ENCODE measurements around the gene TNFAIP2. TPM values are rescaled to one million over a fixed set of nuclear protein-coding genes. Genes with fewer than 3 reads are reported as not detected.

TNFAIP2 gene
- total and polyA plus RNA-seq, 2 donors (not counting 3 experiments of a cell fraction or from before 2014, with no cell fraction given) = 31.6 to 42.7 TPM

GRCh38 chr14:103164779-103165178 is 41.5 kb downstream of the TNFAIP2 start:
- Histone ChIP-seq H3K36me3 (ENCODE audit: control insufficient read depth in 2 of 2, extremely low read depth in 1 of 2, insufficient read depth in 2 of 2, low read length in 2 of 2) (no peaks in the 10 kb centered on the region), H3K27me3 (ENCODE audit: control insufficient read depth in 2 of 2, insufficient read depth in 2 of 2, low read length in 2 of 2) (peaks cover 19 to 23% of the 10 kb centered on the region in 2 experiments), H3K27ac (ENCODE audit: insufficient read depth, low read depth, low read length) (no peak overlapping the region), H4K20me1 (replicated peaks; ENCODE audit: control insufficient read depth, extremely low read depth, insufficient read depth, low read length) (no peaks in the 10 kb centered on the region), H3K79me2 (ENCODE audit: control insufficient read depth, insufficient read depth, low read length) (no peaks in the 10 kb centered on the region), H2AFZ (ENCODE audit: low read depth, low read length) (no peak overlapping the region), H3K9me1 (replicated peaks; ENCODE audit: control insufficient read depth, extremely low read depth, insufficient read depth, low read length) (no peaks in the 10 kb centered on the region), H3K9ac (replicated peaks; ENCODE audit: extremely low read depth, insufficient read depth, low read length) (no peak overlapping the region), H3K4me2 (ENCODE audit: insufficient read depth, low read length) (no peak overlapping the region), H3K9me3 (replicated peaks; ENCODE audit: control insufficient read depth, insufficient read depth, low read length) (no peaks in the 10 kb centered on the region), H3K4me1 (ENCODE audit: control insufficient read depth, extremely low read depth, insufficient read depth, low read length) (no peaks in the 10 kb centered on the region), H3K4me3 (replicated peaks in 1 of 3; ENCODE audit: insufficient read depth in 1 of 3, low read depth in 1 of 3, low read length in 3 of 3) (no peak overlapping the region)
- no peak for DNase-seq (ENCODE audit: low read depth, low spot score)
- no peak for FAIRE-seq
- no peak for TF ChIP-seq JUN (IDR thresholded peaks at IDR 0.05; ENCODE audit: borderline replicate concordance, insufficient read depth, insufficient read length, low read depth)
- dilution Hi-C loops (cut with MboI; ENCODE audit: extremely low pct_ligation_motif_present, low sequenced_read_pairs) = no loop called here
- CTCF ChIA-PET = interaction anchor here (1.2 to 1.5 kb wide), 2 partner anchors 15 to 21 kb away, joined by 3 to 5 read pairs; no protein-coding TSS in a partner anchor
- POLR2A ChIA-PET = no interaction called here
- intact Hi-C loops (cut with micrococcal nuclease) = no loop called here
- no TSS peak for BruUV-seq (replicated peaks)

- intact Hi-C loops (cut with micrococcal nuclease) (no loop called here), dilution Hi-C loops (cut with MboI; ENCODE audit: extremely low pct_ligation_motif_present, low sequenced_read_pairs) (no loop called here)
- H2AFZ ChIP-seq (ENCODE audit: low read depth, low read length) = no peak overlapping the region
- peaks cover 19 to 23% of the 10 kb centered on the region in 2 experiments for H3K27me3 ChIP-seq (ENCODE audit: control insufficient read depth in 2 of 2, insufficient read depth in 2 of 2, low read length in 2 of 2)
- no peaks in the 10 kb centered on the region for H3K79me2 ChIP-seq (ENCODE audit: control insufficient read depth, insufficient read depth, low read length)
- TF ChIP-seq GATA2 (IDR thresholded peaks at IDR 0.05; ENCODE audit: insufficient read depth, insufficient read length, low read depth, low read length) (no peak), POLR2A (IDR thresholded peaks at IDR 0.05; ENCODE audit: low read depth, low read length) (no peak), FOS (IDR thresholded peaks at IDR 0.05; ENCODE audit: borderline replicate concordance, insufficient read depth, low read length) (no peak), JUN (IDR thresholded peaks at IDR 0.05; ENCODE audit: borderline replicate concordance, insufficient read depth, insufficient read length, low read depth) (no peak), POLR2AphosphoS5 (IDR thresholded peaks at IDR 0.05; ENCODE audit: insufficient read depth, low read depth, low read length) (no peak), EZH2 (IDR thresholded peaks at IDR 0.05; ENCODE audit: borderline replicate concordance, low read depth, low read length, severe bottlenecking) (no peak), CTCF (IDR thresholded peaks at IDR 0.05; ENCODE audit: extremely low read depth in 1 of 2, insufficient read depth in 1 of 2, low read depth in 1 of 2, low read length in 2 of 2) (no peak), MAX (IDR thresholded peaks at IDR 0.05; ENCODE audit: insufficient read depth, insufficient read length) (no peak)
- no peak overlapping the region for H3K9ac ChIP-seq (replicated peaks; ENCODE audit: extremely low read depth, insufficient read depth, low read length)
- H4K20me1 ChIP-seq (replicated peaks; ENCODE audit: control insufficient read depth, extremely low read depth, insufficient read depth, low read length) = no peaks in the 10 kb centered on the region
- H3K4me2 ChIP-seq (ENCODE audit: insufficient read depth, low read length) = no peak overlapping the region
- DNase-seq (ENCODE audit: low read depth, low spot score) (no peak), FAIRE-seq (no peak)
- no peaks in the 10 kb centered on the region for H3K4me1 ChIP-seq (ENCODE audit: control insufficient read depth, extremely low read depth, insufficient read depth, low read length)
- no peaks in the 10 kb centered on the region for H3K9me1 ChIP-seq (replicated peaks; ENCODE audit: control insufficient read depth, extremely low read depth, insufficient read depth, low read length)
- no TSS peak for BruUV-seq (replicated peaks)
- H3K27ac ChIP-seq (ENCODE audit: insufficient read depth, low read depth, low read length) = no peak overlapping the region
- H3K9me3 ChIP-seq (replicated peaks; ENCODE audit: control insufficient read depth, insufficient read depth, low read length) = no peaks in the 10 kb centered on the region
- H3K36me3 ChIP-seq (ENCODE audit: control insufficient read depth in 2 of 2, extremely low read depth in 1 of 2, insufficient read depth in 2 of 2, low read length in 2 of 2) = no peaks in the 10 kb centered on the region
- H3K4me3 ChIP-seq (replicated peaks in 1 of 3; ENCODE audit: insufficient read depth in 1 of 3, low read depth in 1 of 3, low read length in 3 of 3) = no peak overlapping the region
- ChIA-PET POLR2A (no interaction called here), CTCF (no interaction called here)
These were observed 42.1 kb downstream of the TNFAIP2 start for GRCh38 chr14:103165323-103165722.
